Osteoblast (primary cell): ENCODE results near the gene D2HGDH. TPM values are rescaled to one million over a fixed set of nuclear protein-coding genes. Genes with fewer than 3 reads are reported as not detected.
A peak's percentile ranks its signal among the peaks of the same experiment; 100 is the strongest.

Experiments
- DNase-seq: peaks from one replicate; pipeline ENCODE4 v3.0.0; 2011; ENCODE audit warnings: low spot score, mixed read lengths; ENCODE audit not compliant: insufficient read length; ENCODE audit errors: missing footprints
- H2AFZ ChIP-seq: 2 replicates; pipeline ENCODE4 v1.6.0; 2011; ENCODE audit warnings: mild to moderate bottlenecking, low read length
- H3K27ac ChIP-seq: 2 replicates; pipeline ENCODE4 v1.5.1; 2011; ENCODE audit warnings: mild to moderate bottlenecking, low read depth, low read length, moderate library complexity
- H3K27me3 ChIP-seq: 2 replicates; pipeline ENCODE4 v1.6.0; 2012; ENCODE audit warnings: mild to moderate bottlenecking, control low read depth, inconsistent platforms, low read length, moderate library complexity; ENCODE audit not compliant: insufficient read depth
- H3K36me3 ChIP-seq: 2 replicates; pipeline ENCODE4 v1.5.1; 2011; ENCODE audit warnings: mild to moderate bottlenecking, low read length, control low read depth, moderate library complexity; ENCODE audit not compliant: insufficient read depth
- H3K4me1 ChIP-seq: 2 replicates; pipeline ENCODE4 v1.5.1; 2011; ENCODE audit warnings: mild to moderate bottlenecking, low read length, control low read depth, moderate library complexity; ENCODE audit not compliant: insufficient read depth
- H3K4me2 ChIP-seq: 2 replicates; pipeline ENCODE4 v1.6.0; 2011; ENCODE audit warnings: mild to moderate bottlenecking, low read length; ENCODE audit not compliant: insufficient read depth
- H3K4me3 ChIP-seq: fragments of 200-600 bp; sonication (generic); 3 replicates; pipeline ENCODE4 v1.5.1; 2012; ENCODE audit warnings: mild to moderate bottlenecking, low read length, inconsistent platforms; ENCODE audit not compliant: insufficient read depth
- H3K79me2 ChIP-seq: 2 replicates; pipeline ENCODE4 v1.6.0; 2012; ENCODE audit warnings: mild to moderate bottlenecking, low read length, control low read depth, inconsistent platforms; ENCODE audit not compliant: insufficient read depth
- H3K9me3 ChIP-seq: 2 replicates; pipeline ENCODE4 v1.5.1; 2011; ENCODE audit warnings: low read depth, low read length, control low read depth
- H4K20me1 ChIP-seq: 2 replicates; pipeline ENCODE4 v1.6.0; 2012; ENCODE audit warnings: mild to moderate bottlenecking, low read length, control low read depth; ENCODE audit not compliant: insufficient read depth
- CTCF ChIP-seq: IDR thresholded peaks from 2 replicates; pipeline ENCODE4 v1.5.1; 2011; ENCODE audit warnings: mild to moderate bottlenecking, low read depth, low read length, moderate library complexity; ENCODE audit errors: extremely low read depth
- total RNA-seq: library from RNA; depleted of rRNA; stranded (reverse); fragments of >200 nt; gene quantifications from 2 replicates; pipeline ENCODE4 v1.2.3, GENCODE V29; 2012

The D2HGDH gene
- total RNA-seq, 1 donor: 15.6 TPM

GRCh38 chr2:241811201-241811951 lies 76.9 kb downstream of the D2HGDH start:
- Histone ChIP-seq H4K20me1 (no peaks in the 10 kb centered on the region), H3K36me3 (no peaks in the 10 kb centered on the region), H3K4me2 (no peak overlapping the region), H3K9me3 (no peaks in the 10 kb centered on the region), H3K27ac (no peak overlapping the region), H2AFZ (no peak overlapping the region), H3K4me3 (no peak overlapping the region), H3K27me3 (no peaks in the 10 kb centered on the region), H3K4me1 (no peaks in the 10 kb centered on the region), H3K79me2 (no peaks in the 10 kb centered on the region)
- TF ChIP-seq CTCF: no peak
- DNase-seq: peak; percentile 85

- H3K79me2 ChIP-seq: no peaks in the 10 kb centered on the region
- H3K27ac ChIP-seq: no peak overlapping the region
- H3K27me3 ChIP-seq: no peaks in the 10 kb centered on the region
- H4K20me1 ChIP-seq: no peaks in the 10 kb centered on the region
- H3K36me3 ChIP-seq: no peaks in the 10 kb centered on the region
- no peak overlapping the region for H3K4me3 ChIP-seq
- no peak overlapping the region for H2AFZ ChIP-seq
- H3K4me1 ChIP-seq: no peaks in the 10 kb centered on the region
- no peak for TF ChIP-seq CTCF
- H3K9me3 ChIP-seq: no peaks in the 10 kb centered on the region
- DNase-seq: peak; percentile 86
- no peak overlapping the region for H3K4me2 ChIP-seq
Measured at GRCh38 chr2:241811952-241812729, 77.7 kb downstream of the D2HGDH start.

GRCh38 chr2:241812730-241813643 lies 78.6 kb downstream of the D2HGDH start:
- peak; percentile 85 for DNase-seq
- TF ChIP-seq CTCF: no peak
- no peaks in the 10 kb centered on the region for H3K4me1 ChIP-seq

More at GRCh38 chr2:241812730-241813643, 78.6 kb downstream of the D2HGDH start:
- H3K4me2 ChIP-seq: no peak overlapping the region
- H3K79me2 ChIP-seq: no peaks in the 10 kb centered on the region
- no peak overlapping the region for H3K27ac ChIP-seq
- H3K36me3 ChIP-seq: no peaks in the 10 kb centered on the region
- H3K9me3 ChIP-seq: no peaks in the 10 kb centered on the region
- no peaks in the 10 kb centered on the region for H3K27me3 ChIP-seq
- no peak overlapping the region for H2AFZ ChIP-seq
- no peak overlapping the region for H3K4me3 ChIP-seq
- H4K20me1 ChIP-seq: no peaks in the 10 kb centered on the region
